ENCODE results near the gene HUWE1.
"Not testable (repeated sequence)": the region's sequence is repeated elsewhere in the genome, so short reads cannot be mapped to it uniquely, and the experiment has no call there.

The HUWE1 gene

GRCh38 chrX:53599781-53600396 lies 86.6 kb downstream of the HUWE1 start:
- no peak for DNase-seq

- no peak for DNase-seq
Observed at GRCh38 chrX:53598169-53598568, 88.3 kb downstream of the HUWE1 start.

- no peak for DNase-seq
Observed at GRCh38 chrX:53595266-53595810, 91.2 kb downstream of the HUWE1 start.

GRCh38 chrX:53594354-53594753 lies 92.2 kb downstream of the HUWE1 start:
- no peak for DNase-seq

GRCh38 chrX:53587795-53588420 lies 98.6 kb downstream of the HUWE1 start:
- DNase-seq: no peak

GRCh38 chrX:53584891-53585290 lies 101.6 kb downstream of the HUWE1 start:
- DNase-seq: no peak

- DNase-seq: no peak
Observed at GRCh38 chrX:53583571-53583970, 102.9 kb downstream of the HUWE1 start.

GRCh38 chrX:53580742-53581504 lies 105.6 kb downstream of the HUWE1 start:
- DNase-seq: no peak

- no peak for DNase-seq
Observed at GRCh38 chrX:53571494-53571893, 115.0 kb downstream of the HUWE1 start.

GRCh38 chrX:53563324-53563723 lies 123.2 kb downstream of the HUWE1 start:
- DNase-seq: no peak

- DNase-seq: no peak
Observed at GRCh38 chrX:53561912-53562311, 124.6 kb downstream of the HUWE1 start.

- no peak for DNase-seq
Observed at GRCh38 chrX:53558646-53559045, 127.9 kb downstream of the HUWE1 start.

GRCh38 chrX:53556868-53557267 lies 129.7 kb downstream of the HUWE1 start:
- no peak for DNase-seq

GRCh38 chrX:53550756-53551463 lies 135.6 kb downstream of the HUWE1 start:
- no peak for DNase-seq

- DNase-seq: no peak
Observed at GRCh38 chrX:53547668-53548067, 138.9 kb downstream of the HUWE1 start.

GRCh38 chrX:53544936-53545335 lies 141.6 kb downstream of the HUWE1 start:
- DNase-seq: no peak

- DNase-seq: no peak
Observed at GRCh38 chrX:53538781-53539180, 147.7 kb downstream of the HUWE1 start.

- DNase-seq: not testable (repeated sequence)
Observed at GRCh38 chrX:53531255-53531966, 155.1 kb downstream of the HUWE1 start.

- DNase-seq: no peak
Observed at GRCh38 chrX:53526999-53527398, 159.5 kb downstream of the HUWE1 start.

- no peak for DNase-seq
Observed at GRCh38 chrX:53511322-53511721, 175.2 kb downstream of the HUWE1 start.

- DNase-seq: not testable (repeated sequence)
Observed at GRCh38 chrX:53504035-53504434, 182.5 kb downstream of the HUWE1 start.

GRCh38 chrX:53494436-53494835 lies 192.1 kb downstream of the HUWE1 start:
- DNase-seq: no peak

- no peak for DNase-seq
Observed at GRCh38 chrX:53486285-53486684, 200.2 kb downstream of the HUWE1 start.
